ENCODE results near the gene CHRNB2. TPM values are rescaled to one million over a fixed set of nuclear protein-coding genes. Genes with fewer than 3 reads are reported as not detected.

Gene CHRNB2
- total RNA-seq, 4 donors from 2014 or later: not detected

DNA sequence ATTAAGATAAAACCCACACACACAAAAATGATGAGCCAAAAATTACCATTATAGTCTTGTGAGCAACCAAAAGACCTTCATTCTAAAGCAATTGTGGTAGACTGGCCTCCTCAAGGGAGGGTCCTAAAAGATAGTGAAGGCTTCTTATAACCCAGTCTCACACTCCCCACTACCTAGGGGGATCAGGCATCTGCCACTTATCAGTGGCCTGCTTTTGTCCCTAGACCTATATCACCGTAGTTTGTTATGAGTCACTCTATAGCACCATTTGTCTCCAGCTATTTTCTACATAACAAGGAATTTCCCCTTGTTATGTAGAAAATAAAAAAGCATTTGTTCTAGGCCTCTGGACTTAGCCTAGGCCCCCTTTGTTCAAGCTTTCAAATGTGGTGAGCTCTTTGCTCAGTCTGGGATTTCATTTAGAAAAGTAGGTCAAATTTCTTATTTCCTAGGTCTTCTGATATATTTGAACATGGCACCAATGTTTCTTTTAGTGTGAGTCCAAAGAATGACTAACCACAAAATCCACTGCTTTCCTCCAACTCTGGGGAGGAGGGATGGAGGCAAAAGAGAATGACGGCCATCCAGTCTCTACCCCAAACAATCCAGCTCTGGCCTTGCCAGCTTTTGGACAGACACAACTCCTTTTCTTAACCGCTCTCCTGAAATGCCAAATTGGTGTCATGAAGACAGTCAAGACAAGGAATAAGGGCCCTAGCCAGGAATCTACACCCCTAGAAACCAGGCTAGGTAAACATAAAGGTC lies 31.5 kb downstream of the CHRNB2 start:
- TF ChIP-seq POLR2A (IDR thresholded peaks at IDR 0.05): no peak
- TF ChIP-seq, protein P1, sequence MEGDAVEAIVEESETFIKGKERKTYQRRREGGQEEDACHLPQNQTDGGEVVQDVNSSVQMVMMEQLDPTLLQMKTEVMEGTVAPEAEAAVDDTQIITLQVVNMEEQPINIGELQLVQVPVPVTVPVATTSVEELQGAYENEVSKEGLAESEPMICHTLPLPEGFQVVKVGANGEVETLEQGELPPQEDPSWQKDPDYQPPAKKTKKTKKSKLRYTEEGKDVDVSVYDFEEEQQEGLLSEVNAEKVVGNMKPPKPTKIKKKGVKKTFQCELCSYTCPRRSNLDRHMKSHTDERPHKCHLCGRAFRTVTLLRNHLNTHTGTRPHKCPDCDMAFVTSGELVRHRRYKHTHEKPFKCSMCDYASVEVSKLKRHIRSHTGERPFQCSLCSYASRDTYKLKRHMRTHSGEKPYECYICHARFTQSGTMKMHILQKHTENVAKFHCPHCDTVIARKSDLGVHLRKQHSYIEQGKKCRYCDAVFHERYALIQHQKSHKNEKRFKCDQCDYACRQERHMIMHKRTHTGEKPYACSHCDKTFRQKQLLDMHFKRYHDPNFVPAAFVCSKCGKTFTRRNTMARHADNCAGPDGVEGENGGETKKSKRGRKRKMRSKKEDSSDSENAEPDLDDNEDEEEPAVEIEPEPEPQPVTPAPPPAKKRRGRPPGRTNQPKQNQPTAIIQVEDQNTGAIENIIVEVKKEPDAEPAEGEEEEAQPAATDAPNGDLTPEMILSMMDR (IDR thresholded peaks at IDR 0.05 in 4 of 5, conservative IDR thresholded peaks at IDR 0.05 in 1 of 5): no peak
- H3K4me1 ChIP-seq: peaks cover 11 to 22% of the 10 kb centered on the region in 2 donors
- no peak for ATAC-seq
- peaks cover 9 to 68% of the 10 kb centered on the region in 2 donors for H3K36me3 ChIP-seq
- DNase-seq: no peak
- H3K4me3 ChIP-seq: no peak overlapping the region
- H3K9me3 ChIP-seq: no peaks in the 10 kb centered on the region
- in situ Hi-C loops (cut with MboI; ENCODE audit: low sequenced_read_pairs in 4 of 4) (no loop called here), intact Hi-C loops (cut with DNase I; ENCODE audit: low total_unique reads) (no loop called here)
- no peaks in the 10 kb centered on the region for H3K27me3 ChIP-seq
- no peak overlapping the region for H3K27ac ChIP-seq

GRCh38 chr1:154599658-154600057 lies 32.1 kb downstream of the CHRNB2 start:
- TF ChIP-seq, protein P1 (IDR thresholded peaks at IDR 0.05 in 4 of 5, conservative IDR thresholded peaks at IDR 0.05 in 1 of 5): no peak
- no peak for TF ChIP-seq POLR2A (IDR thresholded peaks at IDR 0.05)
- in situ Hi-C loops (cut with MboI; ENCODE audit: low sequenced_read_pairs in 4 of 4) (no loop called here), intact Hi-C loops (cut with DNase I; ENCODE audit: low total_unique reads) (no loop called here)
- peaks cover 11 to 24% of the 10 kb centered on the region in 2 donors for H3K4me1 ChIP-seq
- no peaks in the 10 kb centered on the region for H3K9me3 ChIP-seq
- no peak for ATAC-seq
- no peaks in the 10 kb centered on the region for H3K27me3 ChIP-seq
- no peak for DNase-seq
- no peak overlapping the region for H3K4me3 ChIP-seq
- peaks cover 9 to 62% of the 10 kb centered on the region in 2 donors for H3K36me3 ChIP-seq
- no peak overlapping the region for H3K27ac ChIP-seq

- in situ Hi-C loops (cut with MboI; ENCODE audit: low sequenced_read_pairs in 4 of 4) (no loop called here), intact Hi-C loops (cut with DNase I; ENCODE audit: low total_unique reads) (no loop called here)
- DNase-seq (no peak), ATAC-seq (no peak)
- H3K4me1 ChIP-seq: peaks cover 25 to 44% of the 10 kb centered on the region in 2 donors
- H3K27me3 ChIP-seq: no peaks in the 10 kb centered on the region
- no peak overlapping the region for H3K4me3 ChIP-seq
- no peaks in the 10 kb centered on the region for H3K9me3 ChIP-seq
- no peak for TF ChIP-seq POLR2A (IDR thresholded peaks at IDR 0.05)
- TF ChIP-seq, protein P1 (IDR thresholded peaks at IDR 0.05 in 4 of 5, conservative IDR thresholded peaks at IDR 0.05 in 1 of 5): no peak
- H3K27ac ChIP-seq: no peak overlapping the region
- H3K36me3 ChIP-seq: peaks cover 0 to 25% of the 10 kb centered on the region in 2 donors
These were observed 35.7 kb downstream of the CHRNB2 start for GRCh38 chr1:154603317-154603716.

GRCh38 chr1:154605534-154605933 lies 38.0 kb downstream of the CHRNB2 start:
- TF ChIP-seq, protein P1 (IDR thresholded peaks at IDR 0.05 in 4 of 5, conservative IDR thresholded peaks at IDR 0.05 in 1 of 5): no peak
- TF ChIP-seq POLR2A (IDR thresholded peaks at IDR 0.05): no peak
- no peak overlapping the region for H3K4me3 ChIP-seq
- peak overlapping the region in 1 of 4 donors; percentile 97 for H3K27ac ChIP-seq
- no peaks in the 10 kb centered on the region for H3K27me3 ChIP-seq
- peaks cover 0 to 15% of the 10 kb centered on the region in 2 donors for H3K36me3 ChIP-seq
- in situ Hi-C loops (cut with MboI; ENCODE audit: low sequenced_read_pairs in 4 of 4) (no loop called here), intact Hi-C loops (cut with DNase I; ENCODE audit: low total_unique reads) (no loop called here)
- H3K4me1 ChIP-seq: peaks cover 27 to 49% of the 10 kb centered on the region in 2 donors
- no peak for DNase-seq
- no peak for ATAC-seq
- no peaks in the 10 kb centered on the region for H3K9me3 ChIP-seq

Data from gastrocnemius medialis (tissue), 4 donors.